Muscle layer of colon (tissue), 2 donors: Measurements from ENCODE around the gene UNC5C.

Source experiments
- H3K27ac ChIP-seq: one replicate; pipeline ENCODE4 v1.7.0; 2013; ENCODE audit warnings: low read depth, mild to moderate bottlenecking, low read length, moderate library complexity
- H3K27me3 ChIP-seq, 2 donors: one replicate each; pipeline ENCODE4 v1.7.0; 2013; ENCODE audit warnings: low read length in 2 of 2, mild to moderate bottlenecking in 2 of 2; ENCODE audit not compliant: insufficient read depth in 2 of 2, control insufficient read depth in 1 of 2
- H3K36me3 ChIP-seq: one replicate; pipeline ENCODE4 v1.7.0; 2013; ENCODE audit warnings: mild to moderate bottlenecking, low read length; ENCODE audit not compliant: insufficient read depth
- H3K4me1 ChIP-seq: one replicate; pipeline ENCODE4 v1.7.0; 2013; ENCODE audit warnings: mild to moderate bottlenecking, low read length; ENCODE audit not compliant: insufficient read depth
- H3K4me3 ChIP-seq, 2 donors: one replicate each; pipeline ENCODE4 v1.7.0; 2013; ENCODE audit warnings: low read length in 2 of 2, low read depth in 1 of 2, mild to moderate bottlenecking in 1 of 2, moderate library complexity in 1 of 2
- H3K9ac ChIP-seq: one replicate; pipeline ENCODE4 v1.7.0; 2013; ENCODE audit warnings: low read length
- H3K9me3 ChIP-seq: one replicate; pipeline ENCODE4 v1.7.0; 2013; ENCODE audit warnings: mild to moderate bottlenecking, low read length
- donor health status: abdominal sarcoma.
- donor health status: Adenocarcinoma of cecum.

Gene UNC5C

DNA sequence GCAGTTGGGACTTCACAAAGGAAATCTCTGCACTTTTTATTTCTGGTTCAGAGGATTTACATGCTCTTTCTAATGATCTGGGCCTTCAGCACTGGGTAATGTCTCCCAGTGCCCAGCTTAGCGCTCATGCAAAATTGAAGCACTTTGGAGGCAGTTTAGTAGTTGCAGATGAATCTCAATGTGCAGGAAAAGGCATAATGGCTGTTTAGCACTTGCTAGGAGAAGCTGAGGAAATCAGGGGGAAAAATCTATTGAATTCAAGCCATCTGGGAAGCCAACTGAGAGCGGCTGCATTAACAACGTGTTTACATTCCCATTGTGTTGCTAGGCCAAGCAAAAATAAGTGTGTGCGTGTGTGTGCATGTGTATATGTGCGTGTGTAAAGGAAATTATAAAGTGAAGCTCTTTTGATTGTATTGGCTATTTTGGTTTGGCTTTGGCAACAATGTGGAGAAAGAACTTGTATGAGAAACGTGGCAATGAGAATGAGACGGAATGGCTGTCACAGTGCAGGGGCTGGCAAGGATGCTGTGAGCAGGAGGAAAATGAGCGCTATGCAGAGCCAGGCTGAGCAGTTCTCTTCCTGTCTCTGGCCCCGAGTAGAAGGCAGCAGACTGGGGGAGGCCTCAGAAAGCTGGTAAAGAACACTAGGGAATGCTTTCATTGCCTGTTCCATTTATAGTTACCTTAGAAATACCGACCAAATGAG, 231.5 kb downstream of the UNC5C start:
- no peak overlapping the region for H3K27ac ChIP-seq
- no peak overlapping the region for H3K4me3 ChIP-seq
- H3K9ac ChIP-seq: no peak overlapping the region

DNA sequence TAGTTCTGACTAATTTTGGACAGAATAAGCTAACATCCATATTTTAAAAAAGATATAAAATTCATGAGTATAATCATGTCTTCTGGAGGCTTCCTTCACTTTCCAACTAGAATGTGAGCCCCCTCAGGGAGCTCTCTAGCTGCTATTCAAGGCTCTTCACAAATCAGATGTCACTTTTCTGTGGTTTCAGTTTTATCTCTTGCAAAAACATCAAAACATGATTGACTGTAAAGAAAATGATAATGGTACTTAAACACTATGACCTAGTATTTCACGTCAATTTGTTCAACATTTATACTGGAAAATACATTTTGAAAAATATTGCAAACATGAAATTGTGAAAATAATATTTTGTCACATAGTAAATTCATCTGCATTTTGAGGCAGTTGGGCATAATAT, 234.2 kb downstream of the UNC5C start:
- Histone ChIP-seq H3K27ac (no peak overlapping the region), H3K9me3 (no peaks in the 10 kb centered on the region), H3K27me3 (no peaks in the 10 kb centered on the region), H3K36me3 (no peaks in the 10 kb centered on the region), H3K4me3 (no peak overlapping the region), H3K4me1 (no peaks in the 10 kb centered on the region), H3K9ac (no peak overlapping the region)

More for the DNA sequence above, 231.5 kb downstream of the UNC5C start:
- Histone ChIP-seq H3K27me3 (no peaks in the 10 kb centered on the region), H3K9me3 (no peaks in the 10 kb centered on the region), H3K36me3 (no peaks in the 10 kb centered on the region), H3K4me1 (no peaks in the 10 kb centered on the region)

DNA sequence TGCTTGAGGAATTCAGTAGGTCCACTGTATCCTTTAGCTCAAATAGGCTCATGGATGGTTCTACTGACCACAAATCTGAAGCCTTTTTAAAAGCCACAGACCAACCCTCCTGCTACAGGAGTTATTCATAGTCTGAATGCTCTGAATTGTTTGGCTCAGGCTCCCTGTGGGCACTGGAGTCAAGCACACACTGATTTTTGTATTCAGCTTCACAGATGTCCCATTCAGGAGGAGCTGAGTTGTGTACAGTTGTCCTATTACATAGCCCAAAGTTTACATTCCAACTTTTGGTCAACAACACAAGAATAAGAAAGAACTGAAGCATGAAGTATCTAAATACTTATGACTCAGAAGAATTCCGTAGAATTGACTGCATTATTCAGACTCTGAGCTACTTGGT, 243.9 kb downstream of the UNC5C start:
- H3K27me3 ChIP-seq: no peaks in the 10 kb centered on the region
- no peak overlapping the region for H3K27ac ChIP-seq
- no peak overlapping the region for H3K9ac ChIP-seq
- H3K36me3 ChIP-seq: no peaks in the 10 kb centered on the region
- H3K9me3 ChIP-seq: no peaks in the 10 kb centered on the region
- H3K4me3 ChIP-seq: no peak overlapping the region
- H3K4me1 ChIP-seq: no peaks in the 10 kb centered on the region

DNA sequence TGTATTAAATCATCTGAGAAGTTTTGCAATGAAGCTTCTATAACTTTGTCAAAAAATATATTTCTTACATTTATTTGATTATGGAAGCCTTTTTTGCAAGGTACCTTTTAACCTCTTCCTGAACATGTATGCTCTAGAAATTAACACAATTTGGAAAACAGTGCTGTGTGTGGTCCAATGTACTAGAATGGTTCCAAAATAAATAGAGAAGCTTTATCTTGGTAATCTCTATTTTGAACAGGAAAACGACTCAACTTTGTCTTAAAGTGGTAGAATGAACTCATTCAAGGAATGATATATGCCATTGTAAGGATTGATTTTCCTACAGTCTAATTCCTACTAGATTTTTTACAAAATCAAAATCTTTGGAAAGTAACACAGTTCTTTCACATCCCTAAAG, 248.5 kb downstream of the UNC5C start:
- H3K27ac ChIP-seq: no peak overlapping the region
- no peaks in the 10 kb centered on the region for H3K9me3 ChIP-seq
- H3K27me3 ChIP-seq: no peaks in the 10 kb centered on the region
- H3K4me3 ChIP-seq: no peak overlapping the region
- H3K36me3 ChIP-seq: no peaks in the 10 kb centered on the region
- H3K9ac ChIP-seq: no peak overlapping the region
- H3K4me1 ChIP-seq: no peaks in the 10 kb centered on the region

DNA sequence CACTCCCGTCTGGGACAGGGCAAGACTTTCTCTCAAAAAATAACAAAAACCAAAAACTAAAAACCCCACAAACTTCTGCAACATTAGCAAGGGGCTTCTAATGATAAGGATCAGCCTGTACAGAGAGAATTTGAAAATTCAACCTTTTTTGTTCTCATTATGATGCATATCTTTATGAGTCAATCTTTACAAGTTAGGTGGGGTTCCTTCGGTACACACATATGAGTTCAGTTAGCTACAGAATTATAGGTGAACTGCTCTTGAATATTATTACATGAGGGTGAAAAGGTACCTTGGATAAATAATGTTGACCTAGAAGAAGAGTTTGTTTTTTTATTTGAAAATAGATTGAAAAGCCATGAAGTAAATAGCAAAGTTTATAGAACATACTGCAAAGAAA, 252.7 kb downstream of the UNC5C start:
- no peaks in the 10 kb centered on the region for H3K36me3 ChIP-seq
- no peak overlapping the region for H3K4me3 ChIP-seq
- H3K9ac ChIP-seq: no peak overlapping the region
- H3K27me3 ChIP-seq: no peaks in the 10 kb centered on the region
- H3K27ac ChIP-seq: no peak overlapping the region
- no peaks in the 10 kb centered on the region for H3K9me3 ChIP-seq
- H3K4me1 ChIP-seq: no peaks in the 10 kb centered on the region

DNA sequence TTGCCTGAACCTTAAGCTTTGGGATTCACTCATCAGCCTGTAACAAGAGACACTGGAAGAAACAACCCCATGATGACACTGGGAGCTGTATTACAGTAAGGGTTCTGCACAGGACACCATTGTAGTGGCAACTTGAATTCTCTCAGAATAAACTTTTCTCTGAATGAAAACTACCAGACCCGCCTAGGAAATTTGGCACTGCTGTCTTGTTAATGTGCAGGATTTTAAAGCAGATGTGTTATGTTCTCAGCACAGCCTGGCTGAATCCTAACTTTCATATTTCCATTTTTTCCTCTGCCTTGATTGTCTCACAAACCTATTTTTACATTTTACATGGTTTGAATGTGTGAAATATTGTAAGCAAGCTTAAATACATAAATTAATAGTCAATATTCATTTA, 253.6 kb downstream of the UNC5C start:
- no peak overlapping the region for H3K4me3 ChIP-seq
- no peaks in the 10 kb centered on the region for H3K9me3 ChIP-seq
- H3K4me1 ChIP-seq: no peaks in the 10 kb centered on the region
- no peaks in the 10 kb centered on the region for H3K36me3 ChIP-seq
- H3K9ac ChIP-seq: no peak overlapping the region
- H3K27me3 ChIP-seq: no peaks in the 10 kb centered on the region
- no peak overlapping the region for H3K27ac ChIP-seq

DNA sequence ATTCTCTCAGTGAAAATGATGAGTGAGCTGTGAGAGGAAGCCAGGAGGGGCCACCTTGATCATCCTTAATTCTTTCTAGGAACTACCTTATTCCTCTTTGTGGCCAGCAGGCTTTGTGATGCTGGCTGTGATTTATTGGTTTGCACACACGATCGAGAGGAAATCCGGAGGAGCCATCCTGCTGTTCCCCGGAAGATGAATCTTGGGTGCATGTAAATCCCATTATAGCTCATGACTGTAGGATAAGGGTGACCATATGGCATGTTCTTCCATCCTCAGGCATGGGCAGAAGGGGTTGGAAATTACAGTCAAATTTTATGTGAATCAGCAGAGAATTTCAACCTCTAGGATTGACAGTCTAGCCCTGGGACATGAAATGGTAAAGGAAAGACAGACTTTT, 254.5 kb downstream of the UNC5C start:
- no peak overlapping the region for H3K4me3 ChIP-seq
- H3K27me3 ChIP-seq: no peaks in the 10 kb centered on the region
- no peaks in the 10 kb centered on the region for H3K9me3 ChIP-seq
- no peak overlapping the region for H3K27ac ChIP-seq
- H3K9ac ChIP-seq: no peak overlapping the region
- H3K36me3 ChIP-seq: no peaks in the 10 kb centered on the region
- H3K4me1 ChIP-seq: no peaks in the 10 kb centered on the region

DNA sequence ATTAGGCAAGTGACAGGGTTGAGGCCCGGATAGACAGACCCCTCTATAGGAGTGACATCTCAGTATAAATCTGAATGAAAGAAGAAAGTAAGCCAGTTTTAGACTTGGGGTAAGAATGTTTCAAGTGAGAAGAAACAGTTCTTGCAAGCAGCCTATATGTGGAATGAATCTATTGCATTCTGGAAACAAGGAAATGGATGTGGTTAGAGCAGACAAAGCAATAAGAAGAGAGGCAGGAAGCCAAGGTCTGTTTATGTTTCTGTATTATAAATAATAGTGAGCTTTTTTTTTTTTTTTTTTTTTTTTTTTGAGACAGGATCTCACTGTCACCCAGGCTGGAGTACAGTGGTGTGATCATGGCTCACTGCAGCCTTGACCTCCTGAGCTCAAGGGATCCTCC, 255.8 kb downstream of the UNC5C start:
- H3K9ac ChIP-seq: no peak overlapping the region
- H3K27ac ChIP-seq: no peak overlapping the region
- H3K27me3 ChIP-seq: no peaks in the 10 kb centered on the region
- no peak overlapping the region for H3K4me3 ChIP-seq
- no peaks in the 10 kb centered on the region for H3K4me1 ChIP-seq
- no peaks in the 10 kb centered on the region for H3K9me3 ChIP-seq
- no peaks in the 10 kb centered on the region for H3K36me3 ChIP-seq

DNA sequence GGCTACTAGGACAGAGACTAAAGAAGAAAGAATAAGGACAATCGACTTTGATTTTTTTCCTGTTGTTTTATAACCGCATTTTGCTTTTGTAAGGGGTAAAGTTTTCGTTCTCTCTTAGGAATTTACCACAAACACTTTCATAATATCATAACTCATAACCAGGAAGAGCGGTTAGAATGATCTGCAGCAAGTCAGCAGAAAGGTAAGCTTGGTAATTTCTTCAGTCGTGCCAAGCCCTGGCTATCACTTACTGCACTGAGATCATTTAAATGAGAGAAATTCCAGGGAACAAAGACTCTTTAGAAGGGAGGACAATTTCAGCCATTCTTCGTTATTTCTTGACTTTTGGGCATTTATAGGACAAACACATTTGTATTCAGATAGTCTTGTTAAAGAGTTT, 258.1 kb downstream of the UNC5C start:
- no peaks in the 10 kb centered on the region for H3K27me3 ChIP-seq
- no peaks in the 10 kb centered on the region for H3K9me3 ChIP-seq
- H3K4me1 ChIP-seq: no peaks in the 10 kb centered on the region
- H3K36me3 ChIP-seq: no peaks in the 10 kb centered on the region
- H3K9ac ChIP-seq: no peak overlapping the region
- H3K27ac ChIP-seq: no peak overlapping the region
- H3K4me3 ChIP-seq: no peak overlapping the region

DNA sequence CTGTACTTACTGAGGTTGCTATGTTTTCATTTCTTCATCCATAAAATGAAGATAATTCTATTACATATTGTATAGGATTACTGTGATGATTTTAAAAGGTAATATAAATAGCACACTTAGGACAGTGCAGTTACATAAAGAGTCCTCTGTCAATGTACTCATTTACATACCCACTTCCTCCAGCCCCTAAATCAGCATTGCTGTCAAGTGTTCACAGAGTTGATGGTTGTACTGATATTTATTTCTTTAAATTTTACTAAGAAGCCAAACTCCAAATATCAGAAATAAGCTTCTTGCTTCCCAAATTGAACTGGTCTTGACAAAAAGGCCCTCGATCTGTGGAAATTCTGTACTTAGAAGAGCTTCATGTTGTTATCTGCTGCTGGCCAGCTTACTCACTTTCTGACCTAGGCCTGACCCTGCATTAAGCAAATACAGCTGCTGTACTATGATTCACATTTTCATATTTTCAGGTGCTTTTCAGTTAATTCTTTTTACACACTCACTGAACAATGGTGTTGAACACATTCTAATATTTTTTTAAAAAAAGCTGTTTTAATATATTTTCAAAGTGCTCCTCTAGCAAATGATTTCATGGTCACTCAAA, 259.6 kb downstream of the UNC5C start:
- no peaks in the 10 kb centered on the region for H3K27me3 ChIP-seq
- H3K9me3 ChIP-seq: no peaks in the 10 kb centered on the region
- H3K27ac ChIP-seq: no peak overlapping the region
- H3K4me3 ChIP-seq: no peak overlapping the region
- H3K4me1 ChIP-seq: no peaks in the 10 kb centered on the region
- no peak overlapping the region for H3K9ac ChIP-seq
- no peaks in the 10 kb centered on the region for H3K36me3 ChIP-seq

DNA sequence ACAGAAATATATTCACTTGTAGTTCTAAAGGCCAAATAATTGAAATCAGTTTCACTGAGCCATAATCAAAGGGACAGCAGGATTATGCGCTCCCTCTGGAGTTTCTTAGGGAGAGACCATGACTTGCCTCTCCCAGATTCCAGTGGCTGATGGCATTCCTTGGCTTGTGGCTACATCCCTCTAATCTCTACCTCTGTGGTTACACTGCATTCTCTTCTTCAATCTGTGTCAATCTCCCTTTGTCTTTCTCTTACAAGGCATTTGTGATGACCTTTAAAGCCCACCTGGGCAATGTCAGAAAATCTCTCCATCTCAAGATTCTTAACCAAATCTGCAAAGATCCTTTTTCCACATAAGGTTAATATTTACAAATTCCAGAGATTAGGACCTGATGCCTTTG, 260.2 kb downstream of the UNC5C start:
- Histone ChIP-seq H3K4me1 (no peaks in the 10 kb centered on the region), H3K36me3 (no peaks in the 10 kb centered on the region), H3K9me3 (no peaks in the 10 kb centered on the region), H3K27ac (no peak overlapping the region), H3K4me3 (no peak overlapping the region), H3K9ac (no peak overlapping the region), H3K27me3 (no peaks in the 10 kb centered on the region)

DNA sequence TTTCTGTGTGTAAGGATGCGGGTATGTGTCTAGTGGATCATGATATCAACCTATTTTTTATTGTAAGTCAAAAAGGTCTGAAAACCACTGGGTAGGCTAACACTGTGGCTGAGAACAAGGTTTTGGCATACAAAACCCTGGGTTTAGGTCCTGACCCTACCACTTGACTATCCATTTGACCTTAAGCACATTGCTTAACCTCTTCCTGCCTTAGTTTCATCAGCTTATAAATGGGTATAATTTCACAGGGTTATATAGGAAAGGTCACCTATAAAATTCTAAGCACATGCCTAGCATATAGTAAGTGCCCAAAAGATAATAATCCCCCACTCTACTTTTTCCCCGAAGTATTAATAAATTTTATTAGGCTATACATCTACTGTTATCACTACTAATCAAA, 263.0 kb downstream of the UNC5C start:
- Histone ChIP-seq H3K27me3 (no peaks in the 10 kb centered on the region), H3K9me3 (no peaks in the 10 kb centered on the region), H3K9ac (no peak overlapping the region), H3K27ac (no peak overlapping the region), H3K4me3 (no peak overlapping the region), H3K4me1 (no peaks in the 10 kb centered on the region), H3K36me3 (no peaks in the 10 kb centered on the region)
